ENCODE data around the gene PRSS36. TPM values are rescaled to one million over a fixed set of nuclear protein-coding genes. Genes with fewer than 3 reads are reported as not detected.

The PRSS36 gene
- total RNA-seq, 1 experiment from 2014 or later, result 0.41 TPM

- TF ChIP-seq EZH2 (IDR thresholded peaks at IDR 0.05; ENCODE audit: borderline replicate concordance, low read depth, low read length, poor library complexity, severe bottlenecking) (no peak), CTCF (conservative IDR thresholded peaks at IDR 0.05; ENCODE audit: low read depth, low read length) (no peak)
- Histone ChIP-seq H3K27me3 (replicated peaks; ENCODE audit: insufficient read depth, low read depth, low read length, poor library complexity) (no peaks in the 10 kb centered on the region), H3K9me3 (ENCODE audit: low read depth, low read length, poor library complexity, severe bottlenecking) (no peaks in the 10 kb centered on the region), H3K4me3 (ENCODE audit: low read depth, low read length, poor library complexity, severe bottlenecking) (no peak overlapping the region), H3K27ac (ENCODE audit: low read depth, low read length, poor library complexity, severe bottlenecking) (no peak overlapping the region), H3K36me3 (ENCODE audit: insufficient read depth, low read length, poor library complexity, severe bottlenecking) (no peaks in the 10 kb centered on the region), H3K4me1 (ENCODE audit: insufficient read depth, low read length, poor library complexity, severe bottlenecking) (no peaks in the 10 kb centered on the region)
- DNase-seq (ENCODE audit: low spot score), result no peak
- ChIA-PET CTCF (no interaction called here), POLR2A (ENCODE audit: low non-redundant PET) (no interaction called here)
- BruUV-seq (replicated peaks), result no TSS peak
- intact Hi-C loops (cut with micrococcal nuclease; ENCODE audit: unreplicated experiment), result loop anchor here (10.0 kb wide), 1 partner anchor 194 kb away; the partner anchor contains the start of gene SETD1A
These were observed 970 bp downstream of the PRSS36 start for GRCh38 chr16:31148896-31149295.

- BruUV-seq (replicated peaks), result no TSS peak
- Histone ChIP-seq H3K27ac (ENCODE audit: low read depth, low read length, poor library complexity, severe bottlenecking) (no peak overlapping the region), H3K27me3 (replicated peaks; ENCODE audit: insufficient read depth, low read depth, low read length, poor library complexity) (no peaks in the 10 kb centered on the region), H3K4me3 (ENCODE audit: low read depth, low read length, poor library complexity, severe bottlenecking) (no peak overlapping the region), H3K4me1 (ENCODE audit: insufficient read depth, low read length, poor library complexity, severe bottlenecking) (no peaks in the 10 kb centered on the region), H3K9me3 (ENCODE audit: low read depth, low read length, poor library complexity, severe bottlenecking) (no peaks in the 10 kb centered on the region), H3K36me3 (ENCODE audit: insufficient read depth, low read length, poor library complexity, severe bottlenecking) (no peaks in the 10 kb centered on the region)
- intact Hi-C loops (cut with micrococcal nuclease; ENCODE audit: unreplicated experiment), result loop anchor here (10.0 kb wide), 1 partner anchor 194 kb away; the partner anchor contains the start of gene SETD1A
- CTCF ChIA-PET, result no interaction called here
- POLR2A ChIA-PET (ENCODE audit: low non-redundant PET), result no interaction called here
- TF ChIP-seq EZH2 (IDR thresholded peaks at IDR 0.05; ENCODE audit: borderline replicate concordance, low read depth, low read length, poor library complexity, severe bottlenecking), result no peak
- TF ChIP-seq CTCF (conservative IDR thresholded peaks at IDR 0.05; ENCODE audit: low read depth, low read length), result no peak
- no peak for DNase-seq (ENCODE audit: low spot score)
These were observed 1.6 kb downstream of the PRSS36 start for GRCh38 chr16:31148281-31148728.

- H3K36me3 ChIP-seq (ENCODE audit: insufficient read depth, low read length, poor library complexity, severe bottlenecking), result no peaks in the 10 kb centered on the region
- TF ChIP-seq CTCF (conservative IDR thresholded peaks at IDR 0.05; ENCODE audit: low read depth, low read length), result no peak
- no peak for TF ChIP-seq EZH2 (IDR thresholded peaks at IDR 0.05; ENCODE audit: borderline replicate concordance, low read depth, low read length, poor library complexity, severe bottlenecking)
- DNase-seq (ENCODE audit: low spot score), result no peak
- POLR2A ChIA-PET (ENCODE audit: low non-redundant PET), result no interaction called here
- H3K4me1 ChIP-seq (ENCODE audit: insufficient read depth, low read length, poor library complexity, severe bottlenecking), result peaks cover 3% of the 10 kb centered on the region
- H3K4me3 ChIP-seq (ENCODE audit: low read depth, low read length, poor library complexity, severe bottlenecking), result no peak overlapping the region
- BruUV-seq (replicated peaks), result no TSS peak
- CTCF ChIA-PET, result no interaction called here
- H3K9me3 ChIP-seq (ENCODE audit: low read depth, low read length, poor library complexity, severe bottlenecking), result no peaks in the 10 kb centered on the region
- no peak overlapping the region for H3K27ac ChIP-seq (ENCODE audit: low read depth, low read length, poor library complexity, severe bottlenecking)
- no peaks in the 10 kb centered on the region for H3K27me3 ChIP-seq (replicated peaks; ENCODE audit: insufficient read depth, low read depth, low read length, poor library complexity)
- intact Hi-C loops (cut with micrococcal nuclease; ENCODE audit: unreplicated experiment), result loop anchor here (10.0 kb wide), 1 partner anchor 193 kb away; the partner anchor contains the start of gene SETD1A
These were observed 2.3 kb downstream of the PRSS36 start for GRCh38 chr16:31147574-31147973.

Measured in A673 (cell line).